ENCODE data around the gene THPO.

DNA sequence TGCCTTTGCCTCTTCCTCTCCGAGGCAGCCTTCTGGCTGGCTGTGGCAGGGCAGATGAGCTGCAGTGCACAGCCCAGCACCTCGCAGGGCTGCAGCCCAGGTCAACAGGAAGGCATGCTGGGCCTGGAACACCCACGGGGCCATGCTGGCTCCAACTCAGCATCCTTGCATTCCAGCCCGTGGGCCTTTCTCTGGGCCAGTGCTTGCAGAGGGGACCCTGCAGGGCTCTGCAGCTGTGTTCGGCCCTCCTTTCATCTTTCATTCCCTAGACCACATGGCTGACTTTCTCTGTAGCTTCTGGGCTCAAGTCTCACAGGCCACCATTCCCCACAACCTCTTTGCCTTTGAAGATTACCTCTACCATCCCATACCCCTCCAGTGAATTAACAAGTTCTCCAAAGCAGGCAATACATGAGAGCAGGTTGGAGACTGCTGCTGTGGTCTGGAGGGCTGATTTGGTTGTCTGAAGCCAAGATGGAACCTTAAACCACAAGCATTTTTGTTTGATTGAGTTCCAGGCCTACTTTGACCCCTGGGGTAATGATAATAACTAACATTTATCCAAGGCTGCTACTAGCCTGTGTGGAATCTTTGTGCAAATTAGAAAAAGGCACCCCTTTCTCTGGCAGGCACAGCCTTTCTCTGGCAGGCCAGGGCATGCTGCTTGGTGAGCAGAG is 34.7 kb downstream of the THPO start:
- TF ChIP-seq, protein P1, sequence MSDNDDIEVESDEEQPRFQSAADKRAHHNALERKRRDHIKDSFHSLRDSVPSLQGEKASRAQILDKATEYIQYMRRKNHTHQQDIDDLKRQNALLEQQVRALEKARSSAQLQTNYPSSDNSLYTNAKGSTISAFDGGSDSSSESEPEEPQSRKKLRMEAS (IDR thresholded peaks at IDR 0.05): no peak
- no peak for TF ChIP-seq NFIC (IDR thresholded peaks at IDR 0.05)
